ENCODE measurements around the gene PTMA.

The PTMA gene

GRCh38 chr2:231677632-231678104 is 30.7 kb upstream of the PTMA start:
- DNase-seq, result peak; percentile 75

- DNase-seq, result no peak
These were observed 28.4 kb upstream of the PTMA start for GRCh38 chr2:231679908-231680284.

GRCh38 chr2:231680285-231680991 is 27.9 kb upstream of the PTMA start:
- DNase-seq, result no peak

- no peak for DNase-seq
These were observed 27.1 kb upstream of the PTMA start for GRCh38 chr2:231680992-231681852.

- no peak for DNase-seq
These were observed 25.6 kb upstream of the PTMA start for GRCh38 chr2:231682603-231683291.

- no peak for DNase-seq
These were observed 24.8 kb upstream of the PTMA start for GRCh38 chr2:231683292-231684235.

GRCh38 chr2:231684314-231685223 is 23.8 kb upstream of the PTMA start:
- DNase-seq, result no peak

- DNase-seq, result no peak
These were observed 22.8 kb upstream of the PTMA start for GRCh38 chr2:231685349-231686191.

- DNase-seq, result no peak
These were observed 21.9 kb upstream of the PTMA start for GRCh38 chr2:231686192-231687100.

GRCh38 chr2:231687133-231687852 is 21.0 kb upstream of the PTMA start:
- peak; percentile 74 for DNase-seq

GRCh38 chr2:231687961-231688360 is 20.4 kb upstream of the PTMA start:
- no peak for DNase-seq

- DNase-seq, result no peak
These were observed 19.6 kb upstream of the PTMA start for GRCh38 chr2:231688719-231689118.

GRCh38 chr2:231689124-231689893 is 19.0 kb upstream of the PTMA start:
- no peak for DNase-seq

GRCh38 chr2:231691251-231691772 is 17.0 kb upstream of the PTMA start:
- no peak for DNase-seq

- DNase-seq, result no peak
These were observed 15.5 kb upstream of the PTMA start for GRCh38 chr2:231692847-231693246.

GRCh38 chr2:231693956-231694355 is 14.4 kb upstream of the PTMA start:
- DNase-seq, result no peak

- DNase-seq, result no peak
These were observed 12.3 kb upstream of the PTMA start for GRCh38 chr2:231696004-231696367.

Measured in stimulated activated CD4-positive, alpha-beta T cell treated with anti-CD3 and anti-CD28 coated beads, Interleukin-12 subunit alpha, Interleukin-12 subunit beta, amount 100 ng/mL, for 4 hours (primary cell).